Choroid plexus epithelial cell (primary cell): Measurements from ENCODE around the gene SHC3.
A peak's percentile ranks its signal among the peaks of the same experiment; 100 is the strongest.

Experiments
- DNase-seq: peaks from one replicate; pipeline ENCODE4 v3.0.0-alpha.2; 2010; ENCODE audit warnings: low read depth
- H3K4me3 ChIP-seq: 2 replicates; pipeline ENCODE4 v1.5.1; 2011; ENCODE audit warnings: low read depth, mild to moderate bottlenecking, control low read depth, low read length, moderate library complexity
- TF ChIP-seq, protein P1 (sequence below): conservative IDR thresholded peaks from 2 replicates; pipeline ENCODE4 v1.5.1; 2011; ENCODE audit warnings: low read depth, mild to moderate bottlenecking, control low read depth, inconsistent platforms, low read length, moderate library complexity

SHC3 gene

DNA sequence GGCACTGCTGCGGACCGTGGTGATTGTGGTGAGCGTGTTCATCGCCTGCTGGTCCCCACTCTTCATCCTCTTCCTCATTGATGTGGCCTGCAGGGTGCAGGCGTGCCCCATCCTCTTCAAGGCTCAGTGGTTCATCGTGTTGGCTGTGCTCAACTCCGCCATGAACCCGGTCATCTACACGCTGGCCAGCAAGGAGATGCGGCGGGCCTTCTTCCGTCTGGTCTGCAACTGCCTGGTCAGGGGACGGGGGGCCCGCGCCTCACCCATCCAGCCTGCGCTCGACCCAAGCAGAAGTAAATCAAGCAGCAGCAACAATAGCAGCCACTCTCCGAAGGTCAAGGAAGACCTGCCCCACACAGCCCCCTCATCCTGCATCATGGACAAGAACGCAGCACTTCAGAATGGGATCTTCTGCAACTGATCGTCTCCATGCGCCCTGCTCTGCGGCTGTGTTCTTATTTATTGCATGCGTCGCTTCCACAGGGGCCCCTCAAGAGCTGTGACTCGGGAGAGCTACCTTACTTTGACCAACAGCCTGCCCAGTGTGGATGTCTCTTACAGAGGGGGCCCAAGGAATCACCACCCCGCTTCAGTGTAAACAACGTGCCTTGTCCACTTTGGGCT, 176.6 kb downstream of the SHC3 start:
- no peak overlapping the region for H3K4me3 ChIP-seq
- TF ChIP-seq, protein P1, sequence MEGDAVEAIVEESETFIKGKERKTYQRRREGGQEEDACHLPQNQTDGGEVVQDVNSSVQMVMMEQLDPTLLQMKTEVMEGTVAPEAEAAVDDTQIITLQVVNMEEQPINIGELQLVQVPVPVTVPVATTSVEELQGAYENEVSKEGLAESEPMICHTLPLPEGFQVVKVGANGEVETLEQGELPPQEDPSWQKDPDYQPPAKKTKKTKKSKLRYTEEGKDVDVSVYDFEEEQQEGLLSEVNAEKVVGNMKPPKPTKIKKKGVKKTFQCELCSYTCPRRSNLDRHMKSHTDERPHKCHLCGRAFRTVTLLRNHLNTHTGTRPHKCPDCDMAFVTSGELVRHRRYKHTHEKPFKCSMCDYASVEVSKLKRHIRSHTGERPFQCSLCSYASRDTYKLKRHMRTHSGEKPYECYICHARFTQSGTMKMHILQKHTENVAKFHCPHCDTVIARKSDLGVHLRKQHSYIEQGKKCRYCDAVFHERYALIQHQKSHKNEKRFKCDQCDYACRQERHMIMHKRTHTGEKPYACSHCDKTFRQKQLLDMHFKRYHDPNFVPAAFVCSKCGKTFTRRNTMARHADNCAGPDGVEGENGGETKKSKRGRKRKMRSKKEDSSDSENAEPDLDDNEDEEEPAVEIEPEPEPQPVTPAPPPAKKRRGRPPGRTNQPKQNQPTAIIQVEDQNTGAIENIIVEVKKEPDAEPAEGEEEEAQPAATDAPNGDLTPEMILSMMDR, result no peak
- no peak for DNase-seq

DNA sequence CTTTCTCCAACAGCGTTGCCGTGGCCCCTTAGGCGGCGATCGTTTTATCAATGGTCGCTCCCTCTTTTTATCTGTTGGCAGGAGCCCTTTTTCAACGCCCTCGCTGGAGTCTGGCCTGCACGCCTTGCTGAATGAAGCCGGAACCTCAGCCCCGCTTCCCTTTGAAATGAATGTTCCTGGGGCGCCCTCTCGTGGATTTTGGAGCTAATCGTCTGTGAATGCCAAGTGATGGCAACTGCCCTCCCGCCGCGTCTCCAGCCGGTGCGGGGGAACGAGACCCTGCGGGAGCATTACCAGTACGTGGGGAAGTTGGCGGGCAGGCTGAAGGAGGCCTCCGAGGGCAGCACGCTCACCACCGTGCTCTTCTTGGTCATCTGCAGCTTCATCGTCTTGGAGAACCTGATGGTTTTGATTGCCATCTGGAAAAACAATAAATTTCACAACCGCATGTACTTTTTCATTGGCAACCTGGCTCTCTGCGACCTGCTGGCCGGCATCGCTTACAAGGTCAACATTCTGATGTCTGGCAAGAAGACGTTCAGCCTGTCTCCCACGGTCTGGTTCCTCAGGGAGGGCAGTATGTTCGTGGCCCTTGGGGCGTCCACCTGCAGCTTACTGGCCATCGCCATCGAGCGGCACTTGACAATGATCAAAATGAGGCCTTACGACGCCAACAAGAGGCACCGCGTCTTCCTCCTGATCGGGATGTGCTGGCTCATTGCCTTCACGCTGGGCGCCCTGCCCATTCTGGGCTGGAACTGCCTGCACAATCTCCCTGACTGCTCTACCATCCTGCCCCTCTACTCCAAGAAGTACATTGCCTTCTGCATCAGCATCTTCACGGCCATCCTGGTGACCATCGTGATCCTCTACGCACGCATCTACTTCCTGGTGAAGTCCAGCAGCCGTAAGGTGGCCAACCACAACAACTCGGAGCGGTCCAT, 177.4 kb downstream of the SHC3 start:
- DNase-seq, result peak; percentile 92
- no peak overlapping the region for H3K4me3 ChIP-seq
- TF ChIP-seq, protein P1, result peak; percentile 85

DNA sequence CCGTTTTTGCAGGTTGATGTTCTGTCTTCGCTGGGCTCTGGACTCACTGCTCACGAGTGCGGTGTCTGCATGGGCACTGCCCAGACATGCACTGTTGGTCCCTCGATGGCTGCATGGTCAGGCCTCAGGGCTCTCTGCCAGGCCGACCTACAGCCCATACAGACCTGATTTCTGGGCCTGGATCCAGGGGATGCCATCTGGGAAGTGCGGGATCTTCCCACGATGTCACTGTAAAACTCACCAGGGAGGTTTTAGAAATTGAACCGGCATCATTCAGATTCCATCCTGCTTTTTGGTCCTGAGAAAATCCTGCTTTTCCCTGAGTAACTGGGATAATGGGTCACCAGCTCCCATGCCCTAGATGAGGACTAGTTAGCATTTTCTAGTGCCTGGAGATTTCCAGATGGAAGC, 178.2 kb downstream of the SHC3 start:
- TF ChIP-seq, protein P1, result no peak
- no peak for DNase-seq
- no peak overlapping the region for H3K4me3 ChIP-seq

DNA sequence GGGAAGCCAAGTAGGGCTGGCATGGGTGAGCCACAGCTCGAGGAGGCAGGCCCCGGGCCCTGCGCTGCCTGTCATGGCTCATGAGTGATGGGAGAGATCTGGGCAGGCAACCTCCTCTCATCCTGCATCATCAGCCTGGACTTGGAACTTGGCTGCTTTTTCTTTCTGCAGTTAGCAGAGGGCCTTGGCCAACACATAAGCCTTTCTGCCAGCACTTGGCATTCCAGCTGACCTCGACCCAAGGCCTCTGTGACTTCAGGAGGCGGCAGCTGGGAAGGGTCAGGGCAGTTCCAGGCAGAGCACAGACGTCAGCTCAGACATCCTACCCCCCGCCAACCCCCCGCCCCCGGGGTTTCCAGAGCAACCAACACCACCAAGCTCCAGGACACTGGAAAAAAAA, 179.7 kb downstream of the SHC3 start:
- peak; percentile 60 for DNase-seq
- TF ChIP-seq, protein P1, result no peak
- H3K4me3 ChIP-seq, result no peak overlapping the region

DNA sequence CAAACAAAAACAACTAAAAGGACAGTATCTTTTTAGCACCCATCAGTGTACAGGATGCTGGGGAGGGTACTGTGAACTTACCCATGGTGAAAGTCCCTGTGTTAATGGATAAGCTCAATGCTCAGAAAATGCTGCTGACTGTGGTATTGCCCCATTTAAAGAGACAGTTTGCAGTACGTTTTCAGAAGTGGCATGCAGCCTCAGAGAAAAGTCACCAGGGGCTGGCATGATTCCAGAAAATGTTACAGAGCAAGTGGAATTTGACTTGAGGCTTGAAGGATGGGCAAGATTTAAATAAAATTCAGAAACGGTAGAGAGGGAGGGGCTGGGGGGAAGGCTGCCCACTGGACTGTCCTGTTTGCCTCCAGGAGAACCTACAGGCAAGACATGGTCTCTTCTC, 180.1 kb downstream of the SHC3 start:
- peak; percentile 49 for DNase-seq
- TF ChIP-seq, protein P1, result no peak
- H3K4me3 ChIP-seq, result no peak overlapping the region

GRCh38 chr9:88997646-88998045, 181.0 kb downstream of the SHC3 start:
- TF ChIP-seq, protein P1, result no peak
- no peak for DNase-seq
- no peak overlapping the region for H3K4me3 ChIP-seq
